ENCODE data around the gene TCHP. TPM values are rescaled to one million over a fixed set of nuclear protein-coding genes. Genes with fewer than 3 reads are reported as not detected.

TCHP gene
- total RNA-seq, 1 donor from 2014 or later: 10.4 TPM

DNA sequence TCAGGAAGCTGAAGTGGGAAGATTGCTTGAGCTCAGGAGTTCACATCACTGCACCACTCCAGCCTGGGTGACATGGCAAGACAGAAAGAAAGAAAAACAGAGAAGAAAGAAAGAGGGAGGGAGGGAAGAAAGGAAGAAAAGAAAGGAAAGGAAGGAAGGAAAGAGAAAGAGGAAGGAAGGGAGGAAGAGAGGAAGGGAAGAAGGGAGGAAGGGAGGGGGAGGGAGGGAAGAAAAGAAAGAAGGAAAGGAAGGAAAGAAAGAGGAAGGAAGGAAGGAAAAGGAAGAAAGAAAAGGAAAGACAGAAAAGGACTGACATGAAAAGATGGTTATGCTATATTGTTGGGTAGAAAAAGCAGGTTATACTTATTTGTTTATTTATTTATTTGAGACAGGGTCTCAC is 23.7 kb upstream of the TCHP start:
- Histone ChIP-seq H3K4me1 (peaks cover 48% of the 10 kb centered on the region), H3K4me3 (no peak overlapping the region), H3K36me3 (peaks cover 5% of the 10 kb centered on the region), H3K27me3 (ENCODE audit: low read depth) (no peaks in the 10 kb centered on the region), H3K27ac (replicated peaks) (no peak overlapping the region), H3K9me3 (replicated peaks) (no peaks in the 10 kb centered on the region)
- TF ChIP-seq CTCF (IDR thresholded peaks at IDR 0.05; ENCODE audit: borderline replicate concordance): no peak
- DNase-seq: no peak
- intact Hi-C loops (cut with micrococcal nuclease): no loop called here

DNA sequence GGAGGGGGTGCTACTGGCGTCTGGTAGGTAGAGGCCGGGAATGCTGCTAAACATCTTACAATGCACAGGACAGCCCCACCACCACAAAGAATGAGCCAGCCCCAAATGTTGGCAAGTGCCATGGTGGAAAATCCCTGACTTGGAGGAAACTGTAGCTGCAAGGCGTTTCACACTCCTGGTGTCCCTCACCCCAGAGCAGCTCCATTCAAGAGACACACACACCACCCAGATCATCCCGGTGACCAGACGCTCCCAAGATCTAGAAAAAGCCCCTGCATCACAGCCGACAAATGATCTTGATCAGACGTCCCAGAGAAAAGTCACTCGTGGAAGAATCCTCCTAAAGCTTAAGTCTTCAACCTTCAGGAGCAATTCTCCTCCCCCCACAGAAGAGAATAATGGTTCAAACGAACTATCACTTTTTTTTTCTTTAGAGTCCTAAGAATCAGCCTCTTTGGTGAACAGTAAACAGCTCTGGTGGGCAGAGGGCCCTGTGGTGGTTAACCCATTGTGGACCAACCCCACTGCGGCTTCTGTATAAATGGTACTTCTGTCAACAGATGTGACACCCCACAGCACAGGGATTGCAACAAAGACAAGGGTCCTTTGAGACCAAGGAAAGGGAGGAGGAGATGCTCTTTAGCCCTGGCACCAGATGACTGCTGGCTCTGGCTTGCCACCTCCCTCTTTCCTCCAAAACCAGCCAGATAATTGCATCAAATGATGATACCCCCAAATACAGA is 22.4 kb upstream of the TCHP start:
- Histone ChIP-seq H3K36me3 (no peaks in the 10 kb centered on the region), H3K4me3 (no peak overlapping the region), H3K9me3 (replicated peaks) (no peaks in the 10 kb centered on the region), H3K27ac (replicated peaks) (no peak overlapping the region), H3K4me1 (peaks cover 38% of the 10 kb centered on the region), H3K27me3 (ENCODE audit: low read depth) (no peaks in the 10 kb centered on the region)
- no peak for TF ChIP-seq CTCF (IDR thresholded peaks at IDR 0.05; ENCODE audit: borderline replicate concordance)
- intact Hi-C loops (cut with micrococcal nuclease): no loop called here
- DNase-seq: no peak

GRCh38 chr12:109878247-109878625 is 21.8 kb upstream of the TCHP start:
- no peak for DNase-seq
- no peaks in the 10 kb centered on the region for H3K27me3 ChIP-seq (ENCODE audit: low read depth)
- intact Hi-C loops (cut with micrococcal nuclease): no loop called here
- H3K4me1 ChIP-seq: peaks cover 38% of the 10 kb centered on the region
- no peak for TF ChIP-seq CTCF (IDR thresholded peaks at IDR 0.05; ENCODE audit: borderline replicate concordance)
- H3K4me3 ChIP-seq: no peak overlapping the region
- no peaks in the 10 kb centered on the region for H3K9me3 ChIP-seq (replicated peaks)
- H3K27ac ChIP-seq (replicated peaks): no peak overlapping the region
- H3K36me3 ChIP-seq: no peaks in the 10 kb centered on the region

DNA sequence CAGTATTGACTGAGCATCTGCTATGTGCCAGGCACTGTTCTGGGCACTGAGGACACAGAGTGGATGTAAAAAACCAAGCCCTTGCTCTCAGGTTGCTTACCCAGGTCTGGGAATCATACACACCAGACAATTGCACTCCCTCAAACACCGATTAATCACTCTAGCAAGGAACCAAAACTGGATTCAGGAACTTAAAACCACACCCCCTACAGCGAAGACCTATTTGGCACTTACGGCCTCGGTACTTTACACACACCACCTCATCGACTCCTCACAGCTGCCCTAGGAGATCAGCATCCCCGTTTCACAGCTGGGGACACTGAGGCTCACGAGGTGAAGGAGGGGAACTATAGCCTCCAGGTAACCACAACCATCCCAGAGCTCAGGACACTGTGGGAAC is 21.3 kb upstream of the TCHP start:
- H3K27ac ChIP-seq (replicated peaks): no peak overlapping the region
- intact Hi-C loops (cut with micrococcal nuclease): no loop called here
- no peak for TF ChIP-seq CTCF (IDR thresholded peaks at IDR 0.05; ENCODE audit: borderline replicate concordance)

DNA sequence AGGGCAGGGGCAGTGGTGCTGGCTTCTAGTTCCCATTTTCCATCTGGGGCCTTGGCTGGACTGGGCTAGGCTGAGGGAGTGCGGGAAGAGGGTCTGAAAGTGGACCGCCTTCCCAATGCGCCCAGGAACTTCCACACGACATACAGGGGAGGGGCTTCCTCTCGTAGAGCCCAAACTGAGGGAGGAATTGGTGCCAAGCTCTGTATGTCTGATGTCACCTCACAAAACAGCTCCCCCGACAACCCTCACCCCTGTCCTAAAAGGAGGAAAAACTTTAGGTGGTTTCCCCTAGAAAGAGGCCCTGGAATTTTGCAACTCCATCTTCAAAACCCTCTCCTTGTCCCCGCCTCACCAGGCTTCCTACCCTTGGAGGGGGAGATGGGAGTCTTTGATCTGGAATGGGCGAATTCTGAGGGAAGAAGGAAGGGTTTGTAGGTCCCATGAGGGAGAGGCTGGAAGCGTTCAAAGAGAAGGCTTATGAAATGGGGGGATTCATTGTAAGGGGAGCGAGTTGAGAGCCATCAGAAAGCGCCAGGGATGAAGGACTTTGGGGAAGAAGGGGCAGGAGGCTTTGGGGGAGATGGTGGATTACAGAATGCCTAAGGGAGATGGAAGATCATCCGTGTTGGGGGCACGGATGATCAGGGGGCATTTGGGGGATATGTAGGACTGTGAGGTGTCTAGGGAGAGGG is 20.6 kb upstream of the TCHP start:
- H3K4me3 ChIP-seq: peak overlapping the region; percentile 93
- H3K4me1 ChIP-seq: peaks cover 38% of the 10 kb centered on the region
- no peak for TF ChIP-seq CTCF (IDR thresholded peaks at IDR 0.05; ENCODE audit: borderline replicate concordance)
- intact Hi-C loops (cut with micrococcal nuclease): no loop called here
- H3K9me3 ChIP-seq (replicated peaks): no peaks in the 10 kb centered on the region
- peak overlapping the region; percentile 83 for H3K27ac ChIP-seq (replicated peaks)
- no peaks in the 10 kb centered on the region for H3K36me3 ChIP-seq
- no peak for DNase-seq
- H3K27me3 ChIP-seq (ENCODE audit: low read depth): no peaks in the 10 kb centered on the region

More for the DNA sequence above, 21.3 kb upstream of the TCHP start:
- Histone ChIP-seq H3K27me3 (ENCODE audit: low read depth) (no peaks in the 10 kb centered on the region), H3K4me1 (peaks cover 38% of the 10 kb centered on the region), H3K9me3 (replicated peaks) (no peaks in the 10 kb centered on the region), H3K36me3 (no peaks in the 10 kb centered on the region), H3K4me3 (peak overlapping the region; percentile 93)
- no peak for DNase-seq

All from left ventricle myocardium inferior (tissue), 1 donor.